ENCODE data around the gene PLSCR4. TPM values are rescaled to one million over a fixed set of nuclear protein-coding genes. Genes with fewer than 3 reads are reported as not detected.

Gene PLSCR4
- total and polyA plus RNA-seq, 8 donors, result 6.1 to 76.3 (median 18.6) TPM

GRCh38 chr3:146203776-146204175, 47.1 kb downstream of the PLSCR4 start:
- H3K4me1 ChIP-seq, result no peaks in the 10 kb centered on the region
- no peak for DNase-seq
- H3K4me3 ChIP-seq, result no peak overlapping the region
- intact Hi-C loops (cut with DNase I; ENCODE audit: low total_unique reads), result no loop called here
- no peak for TF ChIP-seq POLR2AphosphoS5 (IDR thresholded peaks at IDR 0.05)
- TF ChIP-seq CTCF (IDR thresholded peaks at IDR 0.05), result no peak
- H3K27ac ChIP-seq, result no peak overlapping the region
- H3K9me3 ChIP-seq, result no peaks in the 10 kb centered on the region
- no peaks in the 10 kb centered on the region for H3K27me3 ChIP-seq
- H3K36me3 ChIP-seq, result peaks cover 0 to 40% (median 21%) of the 10 kb centered on the region in 4 donors

- no peaks in the 10 kb centered on the region for H3K27me3 ChIP-seq
- 69 to 80% (median 74%) methylated on average over 2 of the region's 2 CpGs for WGBS, 5 donors
- TF ChIP-seq POLR2A (IDR thresholded peaks at IDR 0.05) (no peak), POLR2AphosphoS5 (IDR thresholded peaks at IDR 0.05) (no peak), CTCF (IDR thresholded peaks at IDR 0.05) (no peak), EP300 (IDR thresholded peaks at IDR 0.05) (no peak)
- no peaks in the 10 kb centered on the region for H3K9me3 ChIP-seq
- no peak for DNase-seq
- intact Hi-C loops (cut with DNase I; ENCODE audit: low total_unique reads), result no loop called here
- H3K27ac ChIP-seq, result no peak overlapping the region
- peaks cover 0 to 10% (median 3%) of the 10 kb centered on the region in 4 donors for H3K4me1 ChIP-seq
- peaks cover 0 to 20% (median 8%) of the 10 kb centered on the region in 4 donors for H3K36me3 ChIP-seq
- H3K4me3 ChIP-seq, result no peak overlapping the region
Measured at GRCh38 chr3:146200461-146201220, 50.3 kb downstream of the PLSCR4 start.

- H3K27ac ChIP-seq, result no peak overlapping the region
- no peaks in the 10 kb centered on the region for H3K27me3 ChIP-seq
- H3K4me3 ChIP-seq, result no peak overlapping the region
- H3K4me1 ChIP-seq, result peaks cover 0 to 19% (median 8%) of the 10 kb centered on the region in 4 donors
- no peaks in the 10 kb centered on the region for H3K9me3 ChIP-seq
- DNase-seq, result no peak
- WGBS, 5 donors, result 89 to 97% (median 93%) methylated on average over 5 of the region's 5 CpGs
- intact Hi-C loops (cut with DNase I; ENCODE audit: low total_unique reads), result no loop called here
- no peak for TF ChIP-seq EP300 (IDR thresholded peaks at IDR 0.05)
- no peak for TF ChIP-seq POLR2AphosphoS5 (IDR thresholded peaks at IDR 0.05)
- TF ChIP-seq CTCF (IDR thresholded peaks at IDR 0.05), result no peak
- TF ChIP-seq POLR2A (IDR thresholded peaks at IDR 0.05), result no peak
- peaks cover 0 to 13% (median 3%) of the 10 kb centered on the region in 4 donors for H3K36me3 ChIP-seq
Measured at GRCh38 chr3:146199762-146200161, 51.1 kb downstream of the PLSCR4 start.

- Histone ChIP-seq H3K36me3 (peaks cover 0 to 21% (median 11%) of the 10 kb centered on the region in 4 donors), H3K4me1 (peaks cover 0 to 21% (median 8%) of the 10 kb centered on the region in 4 donors), H3K9me3 (no peaks in the 10 kb centered on the region), H3K27me3 (no peaks in the 10 kb centered on the region), H3K4me3 (no peak overlapping the region), H3K27ac (no peak overlapping the region)
- intact Hi-C loops (cut with DNase I; ENCODE audit: low total_unique reads), result no loop called here
- TF ChIP-seq POLR2A (IDR thresholded peaks at IDR 0.05), result no peak
- TF ChIP-seq POLR2AphosphoS5 (IDR thresholded peaks at IDR 0.05), result no peak
- no peak for TF ChIP-seq CTCF (IDR thresholded peaks at IDR 0.05)
- TF ChIP-seq EP300 (IDR thresholded peaks at IDR 0.05), result no peak
- DNase-seq, result no peak
- 82 to 97% (median 93%) methylated on average over 2 of the region's 2 CpGs for WGBS, 5 donors
Measured at GRCh38 chr3:146196789-146197188, 54.1 kb downstream of the PLSCR4 start.
